Subcutaneous abdominal adipose tissue (tissue), 5 donors: Measurements from ENCODE around the gene POU4F3.
A peak's percentile ranks its signal among the peaks of the same experiment; 100 is the strongest.

ENCODE experiments used
- H3K27ac ChIP-seq: one replicate; pipeline ENCODE4 v1.7.0; 2013; ENCODE audit warnings: low read depth, mild to moderate bottlenecking, inconsistent platforms, low read length, moderate library complexity
- H3K27me3 ChIP-seq, 5 donors: one replicate each; pipeline ENCODE4 v1.7.0; 2013; ENCODE audit warnings: low read length in 5 of 5, inconsistent platforms in 1 of 5; ENCODE audit not compliant: control insufficient read depth in 5 of 5, insufficient read depth in 4 of 5
- H3K36me3 ChIP-seq, 5 donors: one replicate each; pipeline ENCODE4 v1.7.0; 2013; ENCODE audit warnings: low read length in 5 of 5; ENCODE audit not compliant: control insufficient read depth in 5 of 5, insufficient read depth in 5 of 5
- H3K4me1 ChIP-seq, 5 donors: one replicate each; pipeline ENCODE4 v1.7.0; 2013; ENCODE audit warnings: low read length in 5 of 5, mild to moderate bottlenecking in 3 of 5, moderate library complexity in 1 of 5; ENCODE audit not compliant: control insufficient read depth in 5 of 5, insufficient read depth in 5 of 5
- H3K4me3 ChIP-seq, 5 donors: one replicate each; pipeline ENCODE4 v1.7.0; 2013; ENCODE audit warnings: low read length in 5 of 5, low read depth in 1 of 5
- H3K9ac ChIP-seq, 5 donors: one replicate each; pipeline ENCODE4 v1.7.0; 2013; ENCODE audit warnings: low read length in 5 of 5, mild to moderate bottlenecking in 4 of 5, moderate library complexity in 3 of 5
- H3K9me3 ChIP-seq, 5 donors: one replicate each; pipeline ENCODE4 v1.7.0; 2013; ENCODE audit warnings: low read length in 5 of 5; ENCODE audit not compliant: control insufficient read depth in 5 of 5
- donor health status: healthy.
- donor health status: healthy.
- donor health status: healthy.
- donor health status: healthy.
- donor health status: healthy.

Gene POU4F3

GRCh38 chr5:146345578-146346366 is 7.1 kb downstream of the POU4F3 start:
- Histone ChIP-seq H3K36me3 (no peaks in the 10 kb centered on the region), H3K4me3 (peak overlapping the region in 2 of 5 donors; percentile 18 to 58), H3K27ac (no peak overlapping the region), H3K9me3 (no peaks in the 10 kb centered on the region), H3K27me3 (peaks cover 48 to 60% (median 51%) of the 10 kb centered on the region in 5 donors), H3K4me1 (peaks cover 0 to 19% (median 14%) of the 10 kb centered on the region in 5 donors), H3K9ac (no peak overlapping the region)

GRCh38 chr5:146357126-146357525 is 18.5 kb downstream of the POU4F3 start:
- H3K36me3 ChIP-seq: no peaks in the 10 kb centered on the region

GRCh38 chr5:146359836-146360235 is 21.2 kb downstream of the POU4F3 start:
- H3K4me1 ChIP-seq: no peaks in the 10 kb centered on the region

More at GRCh38 chr5:146357126-146357525, 18.5 kb downstream of the POU4F3 start:
- H3K4me3 ChIP-seq: no peak overlapping the region
- H3K9me3 ChIP-seq: no peaks in the 10 kb centered on the region
- H3K9ac ChIP-seq: no peak overlapping the region
- no peak overlapping the region for H3K27ac ChIP-seq
- peaks cover 0 to 3% (median 0%) of the 10 kb centered on the region in 5 donors for H3K27me3 ChIP-seq
- no peaks in the 10 kb centered on the region for H3K4me1 ChIP-seq

GRCh38 chr5:146363161-146363874 is 24.7 kb downstream of the POU4F3 start:
- Histone ChIP-seq H3K27me3 (peaks cover 0 to 3% (median 0%) of the 10 kb centered on the region in 5 donors), H3K9me3 (no peaks in the 10 kb centered on the region), H3K4me3 (no peak overlapping the region), H3K36me3 (no peaks in the 10 kb centered on the region), H3K4me1 (no peaks in the 10 kb centered on the region), H3K9ac (no peak overlapping the region), H3K27ac (no peak overlapping the region)

More at GRCh38 chr5:146359836-146360235, 21.2 kb downstream of the POU4F3 start:
- Histone ChIP-seq H3K9ac (no peak overlapping the region), H3K4me3 (no peak overlapping the region), H3K9me3 (no peaks in the 10 kb centered on the region), H3K36me3 (no peaks in the 10 kb centered on the region), H3K27me3 (peaks cover 0 to 3% (median 0%) of the 10 kb centered on the region in 5 donors), H3K27ac (no peak overlapping the region)

GRCh38 chr5:146365618-146366017 is 27.0 kb downstream of the POU4F3 start:
- Histone ChIP-seq H3K36me3 (no peaks in the 10 kb centered on the region), H3K9ac (no peak overlapping the region), H3K27me3 (peaks cover 0 to 9% (median 0%) of the 10 kb centered on the region in 5 donors), H3K27ac (no peak overlapping the region), H3K9me3 (no peaks in the 10 kb centered on the region), H3K4me1 (no peaks in the 10 kb centered on the region), H3K4me3 (no peak overlapping the region)

- Histone ChIP-seq H3K36me3 (no peaks in the 10 kb centered on the region), H3K9me3 (no peaks in the 10 kb centered on the region), H3K4me3 (no peak overlapping the region), H3K27ac (no peak overlapping the region), H3K4me1 (no peaks in the 10 kb centered on the region), H3K27me3 (peaks cover 0 to 6% (median 2%) of the 10 kb centered on the region in 5 donors), H3K9ac (no peak overlapping the region)
Observed at GRCh38 chr5:146366904-146367303, 28.3 kb downstream of the POU4F3 start.

- Histone ChIP-seq H3K4me3 (no peak overlapping the region), H3K27ac (no peak overlapping the region), H3K9me3 (no peaks in the 10 kb centered on the region), H3K9ac (no peak overlapping the region), H3K27me3 (peaks cover 0 to 6% (median 2%) of the 10 kb centered on the region in 5 donors), H3K36me3 (no peaks in the 10 kb centered on the region), H3K4me1 (no peaks in the 10 kb centered on the region)
Observed at GRCh38 chr5:146368137-146368536, 29.5 kb downstream of the POU4F3 start.

GRCh38 chr5:146369691-146370090 is 31.1 kb downstream of the POU4F3 start:
- no peak overlapping the region for H3K9ac ChIP-seq
- no peaks in the 10 kb centered on the region for H3K9me3 ChIP-seq
- H3K36me3 ChIP-seq: no peaks in the 10 kb centered on the region
- no peak overlapping the region for H3K4me3 ChIP-seq
- H3K27ac ChIP-seq: no peak overlapping the region
- peaks cover 0 to 6% (median 2%) of the 10 kb centered on the region in 5 donors for H3K27me3 ChIP-seq
- H3K4me1 ChIP-seq: no peaks in the 10 kb centered on the region

- Histone ChIP-seq H3K4me3 (no peak overlapping the region), H3K9me3 (peaks cover 0 to 2% (median 0%) of the 10 kb centered on the region in 5 donors), H3K36me3 (no peaks in the 10 kb centered on the region), H3K27me3 (peaks cover 0 to 8% (median 5%) of the 10 kb centered on the region in 5 donors), H3K4me1 (no peaks in the 10 kb centered on the region), H3K9ac (no peak overlapping the region), H3K27ac (no peak overlapping the region)
Observed at GRCh38 chr5:146376821-146377220, 38.2 kb downstream of the POU4F3 start.

- Histone ChIP-seq H3K9me3 (peaks cover 0 to 2% (median 0%) of the 10 kb centered on the region in 5 donors), H3K9ac (no peak overlapping the region), H3K27ac (no peak overlapping the region), H3K4me1 (no peaks in the 10 kb centered on the region), H3K36me3 (no peaks in the 10 kb centered on the region), H3K4me3 (no peak overlapping the region), H3K27me3 (peaks cover 0 to 8% (median 5%) of the 10 kb centered on the region in 5 donors)
Observed at GRCh38 chr5:146378986-146379385, 40.3 kb downstream of the POU4F3 start.
